Left lobe of liver (tissue), 2 donors: Measurements from ENCODE around the gene PEBP1. TPM values are rescaled to one million over a fixed set of nuclear protein-coding genes. Genes with fewer than 3 reads are reported as not detected.

ENCODE experiments used
- ATAC-seq: fragments of 200-7000 bp; cut with Tn5 transposase; one replicate; pipeline ENCODE4 v1.9.1; 2020; ENCODE audit warnings: mild to moderate bottlenecking, moderate library complexity
- DNase-seq: peaks from one replicate; pipeline ENCODE4 v3.0.0-alpha.2; 2020; ENCODE audit warnings: low spot score
- total RNA-seq: library from RNA; stranded (reverse); gene quantifications from one replicate; pipeline ENCODE4 v1.2.1, GENCODE V29; 2021
- donor health status: DM: no; HTN: no; CAD: no; lungs with moderate emphysema.
- donor health status: DM: no; HTN: yes; CAD: no.

PEBP1 gene
- total RNA-seq, 1 donor from 2014 or later, result 662 TPM

DNA sequence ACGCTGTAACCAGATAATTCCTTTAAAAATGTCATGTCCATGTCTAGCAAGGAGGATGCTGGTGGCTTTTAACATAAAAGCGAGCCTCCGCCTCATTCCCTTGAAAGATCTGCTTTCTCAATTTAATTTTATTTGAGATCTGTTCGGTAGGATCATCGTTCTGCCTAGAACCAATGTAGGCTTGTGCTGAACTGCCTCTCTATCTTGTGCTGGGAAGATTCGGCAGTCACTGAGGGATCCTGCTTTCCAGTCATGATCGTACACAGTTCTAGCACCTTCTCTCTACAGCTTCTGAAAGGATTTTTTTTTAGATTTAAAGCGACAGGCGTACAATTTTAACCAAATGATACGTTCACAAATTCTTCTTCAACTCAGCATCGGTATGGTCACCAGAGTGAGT lies 54.3 kb downstream of the PEBP1 start:
- no peak for ATAC-seq
- DNase-seq, result no peak

DNA sequence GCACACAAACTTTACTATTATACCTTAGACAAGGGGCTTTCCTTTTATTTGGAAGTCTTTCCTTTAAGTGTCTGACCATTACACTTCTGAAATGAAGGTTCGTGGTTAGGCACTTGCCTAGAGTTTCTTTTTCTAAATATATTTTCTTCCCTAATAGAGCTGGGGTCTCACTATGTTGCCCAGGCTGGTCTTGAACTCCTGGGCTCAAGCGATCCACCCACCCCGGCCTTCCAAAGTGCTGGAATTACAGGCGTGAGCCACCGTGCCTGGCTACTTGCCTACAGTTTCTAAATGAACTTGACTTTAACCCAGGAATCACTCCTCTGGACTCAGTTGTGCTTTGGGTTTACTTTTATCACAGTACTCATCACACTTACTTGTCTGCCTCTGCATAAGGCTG lies 57.6 kb downstream of the PEBP1 start:
- DNase-seq (no peak), ATAC-seq (peak; percentile 44)

DNA sequence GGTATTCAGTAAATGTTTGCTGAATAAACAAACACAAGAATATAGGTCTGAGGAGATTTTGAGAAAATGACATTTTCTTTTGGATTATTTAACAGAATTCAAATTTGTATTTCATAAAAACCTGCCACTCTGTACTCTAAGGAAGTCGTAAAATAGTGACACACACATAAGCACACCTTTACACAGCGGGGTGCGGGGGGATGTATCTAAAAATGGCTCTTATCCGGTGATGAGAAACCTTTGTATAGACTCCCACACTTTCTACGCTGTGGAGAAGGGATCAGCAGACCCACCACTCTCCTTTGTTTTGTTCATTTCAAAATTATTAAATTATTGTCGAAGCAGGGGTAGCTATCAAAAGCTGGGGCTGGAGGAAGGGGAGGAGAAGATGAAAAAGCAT lies 58.0 kb downstream of the PEBP1 start:
- DNase-seq (no peak), ATAC-seq (no peak)

Other genes starting within 250 kb of the PEBP1 start
- gene KSR2, start 167.1 kb upstream of the PEBP1 start, total RNA-seq, result 0.03 TPM
- 8.6 TPM for gene RFC5, start 119.4 kb upstream of the PEBP1 start, total RNA-seq
- gene WSB2, start 74.9 kb upstream of the PEBP1 start, total RNA-seq, result 51.4 TPM
- 20.7 TPM for gene VSIG10, start 32.1 kb upstream of the PEBP1 start, total RNA-seq
- 15.5 TPM for gene TAOK3, start 236.8 kb downstream of the PEBP1 start, total RNA-seq
- 10.8 TPM for gene SUDS3, start 240.4 kb downstream of the PEBP1 start, total RNA-seq